AG20443 (cell line): ENCODE results near the gene ATXN10.
"Not testable (repeated sequence)": the region's sequence is repeated elsewhere in the genome, so short reads cannot be mapped to it uniquely, and the experiment has no call there.

Experiments used
- DNase-seq: peaks from one replicate; pipeline ENCODE4 v3.0.0; 2012; ENCODE audit warnings: low spot score, mixed read lengths

The ATXN10 gene

DNA sequence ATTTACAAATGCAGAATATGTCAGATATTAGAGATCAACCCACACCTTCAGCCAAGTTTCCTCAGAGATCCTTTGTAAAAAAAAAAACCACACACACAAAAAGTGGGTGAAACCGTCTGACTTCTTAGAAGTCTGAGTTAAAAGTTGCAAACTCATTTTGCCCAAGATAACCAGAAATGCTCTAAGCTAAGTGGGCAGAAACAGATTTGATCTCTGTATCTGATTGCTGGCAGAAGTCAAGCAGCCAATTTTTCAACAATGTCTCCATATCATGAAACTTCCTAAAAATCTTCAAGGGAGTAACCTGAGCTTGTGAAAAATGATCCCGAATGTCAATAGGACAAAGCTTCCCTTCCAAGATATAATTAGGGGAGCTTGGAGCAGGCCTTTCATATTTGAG, 28.6 kb upstream of the ATXN10 start:
- DNase-seq = no peak

DNA sequence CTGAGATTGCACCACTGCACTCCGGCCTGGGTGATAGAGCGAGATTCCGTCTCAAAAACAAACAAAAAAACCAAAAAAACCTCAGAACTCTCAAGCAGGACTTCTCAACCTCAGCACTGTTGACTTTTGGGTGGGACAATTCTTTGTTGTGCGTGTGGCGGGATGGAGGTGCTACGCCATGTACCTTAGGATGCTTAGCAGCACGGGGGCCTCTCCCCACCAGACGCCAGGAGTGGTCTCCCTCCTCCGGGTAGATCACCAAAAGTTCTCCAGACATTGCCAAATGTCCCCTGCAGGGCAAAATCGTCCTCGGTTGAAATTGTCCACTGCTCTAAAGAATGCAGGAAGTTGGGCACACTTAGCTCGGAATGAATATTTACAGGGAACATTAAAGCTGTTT, 26.9 kb upstream of the ATXN10 start:
- DNase-seq = no peak

DNA sequence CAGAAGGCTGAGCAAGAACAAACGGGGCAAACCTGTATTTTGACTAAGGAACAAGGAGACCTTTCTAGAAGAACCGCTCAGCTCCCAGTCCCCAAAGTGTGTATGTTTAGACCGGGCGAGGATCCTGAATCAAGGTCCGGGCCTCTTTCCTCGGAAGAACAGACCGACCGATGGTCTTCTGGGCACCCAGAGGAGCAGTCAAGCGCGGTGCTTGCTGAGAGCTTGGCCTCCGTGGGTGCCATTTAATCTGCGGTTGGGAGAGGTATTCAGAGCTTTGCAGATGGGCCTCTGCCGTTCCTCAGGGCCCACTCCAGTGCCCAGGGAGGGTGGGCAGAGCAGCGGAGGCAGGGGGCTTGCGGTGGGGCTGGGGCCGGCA, 26.5 kb upstream of the ATXN10 start:
- no peak for DNase-seq

DNA sequence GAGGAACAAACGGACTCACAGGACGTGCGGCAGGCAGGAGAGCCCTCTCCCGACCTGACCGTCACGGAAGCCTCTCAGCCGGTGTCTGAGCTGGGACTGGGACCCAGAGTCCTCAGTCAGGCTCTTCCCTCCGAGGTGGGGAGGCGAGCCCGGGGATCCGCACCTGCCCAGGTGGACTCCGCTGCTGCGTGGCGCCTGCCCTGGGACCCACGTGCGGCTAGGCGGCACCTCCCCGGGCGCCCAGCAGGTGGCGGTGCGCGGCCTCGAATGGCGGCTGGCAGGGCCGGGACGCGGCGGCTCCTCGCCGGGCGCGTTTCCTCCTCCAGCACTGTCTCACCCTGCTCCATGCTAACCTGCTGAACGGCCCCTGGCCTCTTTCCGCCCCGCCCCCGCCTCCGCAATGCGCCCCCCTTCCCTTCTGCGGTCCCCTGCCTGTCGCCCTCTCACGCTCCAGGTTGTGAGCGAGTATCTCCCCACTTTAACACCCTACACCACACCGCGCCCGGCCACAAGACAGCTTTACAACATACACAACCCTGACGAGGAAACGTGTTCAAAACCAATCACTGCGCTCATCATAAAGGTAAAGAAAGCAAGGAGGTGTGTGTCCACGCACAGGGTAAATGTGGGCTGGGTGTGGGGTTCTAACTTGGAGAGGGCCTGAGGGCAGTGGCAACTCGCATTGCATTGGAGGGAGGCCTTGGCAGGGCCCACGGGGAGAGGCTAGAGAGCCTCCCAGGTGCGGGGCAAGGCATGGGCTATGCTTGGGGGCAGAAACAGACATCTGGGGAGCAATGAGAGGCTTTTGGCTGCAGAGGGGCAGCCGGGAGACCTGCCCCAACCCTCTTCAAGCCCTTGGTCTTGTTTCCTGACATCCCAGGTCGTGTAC, 25.9 kb upstream of the ATXN10 start:
- peak; percentile 94 for DNase-seq

DNA sequence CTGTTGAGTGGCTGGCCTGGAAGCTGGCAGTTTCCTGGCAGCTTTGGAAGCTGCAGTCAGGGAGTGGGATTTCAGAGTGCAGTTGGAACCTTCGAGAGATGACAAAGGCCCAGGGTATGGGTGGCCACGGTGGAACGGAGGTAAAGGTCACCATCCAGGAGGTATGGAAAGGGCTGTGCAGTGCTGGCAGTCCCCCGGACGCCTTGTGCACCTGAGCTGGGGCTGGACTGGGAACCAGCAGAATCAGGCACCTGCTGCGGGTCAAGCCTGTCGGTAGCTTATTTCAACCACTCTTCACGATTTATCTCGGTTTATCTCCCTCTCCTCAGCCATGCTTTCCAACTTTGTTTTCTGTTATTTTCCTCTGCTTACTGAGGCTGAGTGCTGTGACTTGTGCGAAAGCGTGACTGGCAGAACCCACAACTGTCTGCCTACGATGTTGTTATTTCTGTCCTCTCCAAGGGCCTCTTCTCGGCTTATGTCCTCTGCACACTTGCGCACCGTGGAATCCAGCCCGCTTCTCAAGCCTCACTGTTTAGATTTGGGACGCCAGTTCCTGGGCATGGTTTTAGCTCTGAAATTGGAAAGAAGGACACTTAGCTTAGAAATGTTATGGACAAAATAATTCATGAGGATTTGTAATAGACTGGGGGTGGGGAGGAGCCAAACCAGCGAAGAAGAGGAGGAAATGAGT, 24.0 kb upstream of the ATXN10 start:
- no peak for DNase-seq

DNA sequence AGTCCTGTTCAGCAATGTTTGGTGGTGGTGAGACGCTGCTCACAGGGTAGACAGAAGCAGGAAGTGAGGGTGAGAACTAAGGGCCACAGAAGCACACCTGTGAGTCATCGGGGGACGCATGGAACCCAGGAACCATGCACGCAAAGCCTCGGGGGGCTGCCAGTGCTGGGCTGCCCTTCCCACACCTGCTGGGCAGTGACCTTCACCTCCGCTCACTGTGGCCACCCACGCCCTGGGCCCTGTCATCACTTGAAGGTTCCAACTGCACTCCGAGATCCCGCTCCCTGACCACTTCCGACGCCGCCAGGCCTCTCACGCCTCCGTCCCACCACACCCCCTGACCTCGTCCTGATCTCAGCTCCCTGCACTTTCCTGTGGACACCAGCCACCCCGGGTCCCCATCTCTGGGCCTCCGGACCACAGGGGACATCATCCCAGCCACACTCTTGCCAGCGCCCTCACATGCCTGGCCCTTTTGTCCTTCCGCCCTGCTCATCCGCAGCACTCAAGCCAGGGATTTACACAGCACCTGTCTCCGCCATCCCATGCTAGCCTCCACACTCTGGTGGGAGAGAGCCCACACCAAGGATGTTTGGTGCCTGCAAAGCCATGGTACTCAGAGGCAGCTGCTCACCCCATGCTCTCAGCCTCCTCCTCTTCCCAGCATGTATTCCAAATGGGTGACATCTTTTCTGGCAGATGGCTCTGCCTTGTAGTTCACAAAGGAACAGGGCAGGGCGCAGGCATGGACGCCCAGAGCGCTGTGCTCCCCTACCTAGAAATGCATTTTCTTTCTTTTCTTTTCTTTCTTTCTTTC, 23.1 kb upstream of the ATXN10 start:
- no peak for DNase-seq

DNA sequence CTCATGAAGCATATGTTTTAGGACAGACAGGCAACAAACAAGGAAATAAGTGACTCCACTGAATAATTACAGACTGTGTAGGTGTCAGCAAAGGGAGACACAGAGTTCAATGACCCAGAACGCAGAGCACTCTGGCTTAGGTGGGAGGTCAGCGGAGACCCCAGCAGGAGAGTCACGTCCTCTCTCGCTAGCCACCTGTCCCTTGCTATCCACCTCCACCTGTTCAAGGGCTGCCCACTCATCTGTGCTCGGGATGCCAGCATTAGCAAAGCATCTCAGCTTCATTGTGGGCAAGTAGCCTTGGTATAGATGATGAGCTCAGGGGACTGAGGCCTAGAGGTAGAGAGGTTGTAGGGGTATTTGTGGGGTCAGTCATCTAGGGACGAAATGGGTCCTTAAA, 21.8 kb upstream of the ATXN10 start:
- DNase-seq = no peak

DNA sequence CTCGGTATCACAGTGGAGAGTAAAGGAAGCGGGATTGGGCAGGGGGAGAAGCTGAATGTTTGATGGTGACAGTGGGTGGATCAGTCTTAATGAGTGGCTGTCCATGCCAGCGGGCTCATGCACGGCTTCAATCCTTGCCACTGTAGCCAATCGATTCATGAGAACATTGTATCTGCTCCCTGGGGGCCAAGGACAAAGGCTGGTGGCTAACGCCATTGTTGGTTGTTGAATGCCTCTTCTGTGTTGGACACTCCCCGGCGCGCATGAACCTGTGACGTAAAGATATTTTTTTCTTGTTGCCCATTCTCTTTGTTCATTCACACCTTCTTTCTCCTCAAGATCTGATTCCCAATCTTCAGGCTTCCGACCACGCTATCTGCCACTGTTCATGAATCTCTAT, 20.9 kb upstream of the ATXN10 start:
- no peak for DNase-seq

DNA sequence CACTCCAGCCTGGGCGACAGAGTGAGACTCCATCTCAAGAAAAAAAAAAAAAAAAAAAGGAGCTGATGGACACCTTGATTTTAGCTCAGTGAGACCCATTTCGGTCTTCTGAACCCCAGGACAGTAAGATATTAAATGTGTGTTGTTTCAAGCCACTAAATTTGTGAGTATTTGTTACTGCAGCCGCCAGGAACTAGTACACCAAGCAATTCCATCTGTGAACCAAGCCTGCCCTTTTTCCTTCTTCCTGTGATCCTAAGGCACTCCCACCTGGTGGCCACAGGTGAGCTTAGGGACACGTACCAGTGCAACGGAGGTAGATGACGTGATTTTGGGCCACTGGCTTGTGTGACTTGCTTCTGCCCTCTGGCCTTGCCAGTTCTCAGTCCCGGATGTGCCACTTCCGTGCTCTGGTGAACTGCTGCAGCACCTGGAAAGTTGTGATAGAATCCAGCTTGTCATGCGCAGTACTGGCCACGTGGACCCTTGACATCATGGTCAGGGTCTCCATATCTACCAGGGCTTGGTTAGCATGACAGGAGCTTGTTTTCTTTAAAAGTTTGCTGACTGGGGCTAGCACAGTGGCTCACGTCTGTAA, 19.6 kb upstream of the ATXN10 start:
- DNase-seq = no peak

DNA sequence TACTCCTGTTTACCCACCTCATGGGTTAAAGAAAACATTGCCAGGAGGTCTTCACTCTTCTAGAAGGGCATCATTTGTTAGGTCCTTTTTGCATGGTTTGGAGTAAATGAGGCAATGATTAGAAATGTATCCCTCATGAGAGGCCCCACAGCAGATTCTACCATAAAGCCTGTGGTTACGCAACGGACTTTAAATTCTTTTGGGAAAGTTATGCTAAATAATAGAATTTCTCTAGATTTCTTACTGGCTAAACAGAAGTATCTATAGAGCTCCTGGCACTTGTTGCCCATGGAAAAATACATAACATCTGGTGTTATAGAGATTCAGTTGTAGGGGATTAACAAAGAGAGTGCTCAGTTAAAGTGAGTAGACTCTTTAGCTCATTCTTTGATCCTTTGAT, 15.1 kb upstream of the ATXN10 start:
- no peak for DNase-seq

DNA sequence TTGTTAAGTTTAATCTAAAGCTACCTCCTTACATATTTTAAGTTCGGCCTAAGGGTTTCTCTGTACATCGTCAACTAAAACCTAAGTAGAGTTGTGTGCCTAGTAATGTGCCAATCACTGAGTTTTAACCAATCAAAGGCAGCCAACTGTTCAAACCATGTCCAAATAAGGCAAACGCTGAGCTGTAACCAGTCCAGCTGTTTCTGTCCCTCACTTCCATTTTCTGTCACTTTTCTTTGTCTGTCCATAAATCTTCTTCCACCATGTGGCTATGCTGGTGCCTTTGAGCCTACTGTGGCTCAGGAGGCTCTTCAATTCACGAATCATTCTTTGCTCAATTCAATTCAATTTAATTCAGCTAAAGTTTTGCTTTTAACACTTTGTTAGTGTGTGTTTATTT, 13.9 kb upstream of the ATXN10 start:
- DNase-seq = no peak

DNA sequence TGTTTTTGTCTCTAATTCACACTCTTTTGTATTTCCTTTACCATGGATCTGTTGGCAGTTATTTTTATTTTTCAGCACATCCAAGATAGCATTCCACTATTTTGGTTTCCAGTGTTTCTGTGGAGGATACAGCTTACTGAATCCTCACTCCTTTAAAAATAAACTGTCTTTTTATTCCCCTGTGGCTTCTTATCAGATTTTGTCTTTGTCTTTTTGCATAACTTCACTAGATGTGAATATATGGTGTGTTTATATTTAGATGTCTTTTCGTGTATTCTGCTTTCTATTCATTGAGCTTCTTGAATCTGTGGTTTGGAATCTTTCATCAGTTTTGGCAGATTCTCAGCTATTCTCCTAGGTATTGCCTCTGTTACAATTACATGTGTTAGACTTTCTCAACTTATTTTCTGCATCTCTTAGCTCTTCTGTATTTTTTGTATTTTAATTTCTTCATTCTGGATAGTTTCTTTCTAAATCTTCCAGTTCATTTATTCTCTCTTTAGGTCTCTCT, 7.4 kb upstream of the ATXN10 start:
- DNase-seq = no peak

DNA sequence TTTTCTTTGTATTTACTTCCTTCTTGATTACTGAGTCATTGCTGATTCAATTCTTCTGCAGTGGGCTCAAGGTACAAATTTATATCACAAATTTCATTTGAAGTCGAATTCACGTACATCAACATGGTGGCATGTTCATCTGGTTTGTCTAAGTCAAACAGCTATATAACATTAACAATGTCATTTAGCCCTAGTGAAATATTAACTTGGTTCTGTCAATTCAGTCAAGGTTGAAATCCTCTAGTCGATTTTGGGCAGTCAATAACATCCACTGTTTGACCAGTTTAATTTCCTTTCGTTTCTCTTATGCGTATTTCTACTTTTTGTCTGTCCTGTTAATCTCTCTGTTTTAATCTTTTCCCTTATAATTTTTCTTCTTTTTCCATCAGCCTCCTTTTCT, 4.1 kb upstream of the ATXN10 start:
- DNase-seq = no peak

DNA sequence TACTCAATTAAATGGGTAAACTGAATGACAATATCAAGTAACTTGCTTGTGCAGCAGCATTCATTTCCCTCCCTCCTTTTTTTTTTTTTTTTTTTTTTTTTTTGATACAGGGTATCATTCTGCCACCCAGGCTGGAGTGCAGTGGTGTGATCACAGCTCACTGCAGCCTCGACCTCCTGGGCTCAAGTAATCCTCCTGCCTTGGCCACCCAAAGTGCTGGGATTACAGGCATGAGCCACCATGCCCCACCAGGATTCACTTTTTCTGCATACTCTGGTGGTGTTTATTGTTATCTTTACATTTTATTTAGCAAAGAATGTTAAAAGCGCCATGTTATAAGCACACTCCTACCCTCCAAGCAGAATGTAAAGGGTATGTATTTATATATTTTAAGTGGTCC, 1.3 kb upstream of the ATXN10 start:
- not testable (repeated sequence) for DNase-seq

DNA sequence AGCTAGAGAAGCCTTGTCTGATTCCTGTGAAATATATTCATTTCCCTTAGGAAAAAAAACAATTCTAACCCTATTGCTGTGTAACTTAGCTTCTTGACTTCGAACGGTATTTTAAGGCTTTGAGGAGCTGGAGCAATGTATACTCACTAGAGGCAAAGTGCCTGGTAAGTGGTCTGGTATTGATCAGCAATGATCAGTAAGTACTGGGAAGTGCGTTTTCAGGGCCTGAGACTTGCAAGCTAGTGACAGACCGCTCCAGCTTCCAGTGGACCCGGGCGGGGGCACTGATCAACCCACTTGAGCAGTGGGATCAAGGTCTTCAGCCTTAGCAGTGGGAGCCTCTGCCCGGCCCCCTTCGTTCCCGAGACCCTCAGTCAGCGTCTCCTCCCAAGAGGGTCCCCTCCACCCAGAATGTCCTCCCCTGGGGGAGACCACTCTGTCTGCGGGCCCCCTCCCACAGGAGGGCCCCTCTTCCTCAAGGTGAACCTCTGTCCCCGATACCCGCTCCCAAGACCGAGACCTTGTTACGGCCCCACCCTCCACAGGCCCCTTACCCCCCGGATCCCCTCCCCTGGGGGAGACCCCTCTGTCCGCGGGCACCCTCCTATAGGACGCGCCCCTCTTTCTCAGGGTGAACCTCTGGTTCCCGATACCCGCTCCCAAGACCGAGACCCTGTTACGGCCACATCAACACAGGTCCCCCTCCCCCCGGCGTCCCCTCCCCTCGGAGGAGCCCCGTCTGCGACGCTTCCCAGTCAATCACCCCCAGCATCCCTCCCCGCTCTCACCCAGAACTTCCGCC, 452 bp upstream of the ATXN10 start:
- DNase-seq = no peak

DNA sequence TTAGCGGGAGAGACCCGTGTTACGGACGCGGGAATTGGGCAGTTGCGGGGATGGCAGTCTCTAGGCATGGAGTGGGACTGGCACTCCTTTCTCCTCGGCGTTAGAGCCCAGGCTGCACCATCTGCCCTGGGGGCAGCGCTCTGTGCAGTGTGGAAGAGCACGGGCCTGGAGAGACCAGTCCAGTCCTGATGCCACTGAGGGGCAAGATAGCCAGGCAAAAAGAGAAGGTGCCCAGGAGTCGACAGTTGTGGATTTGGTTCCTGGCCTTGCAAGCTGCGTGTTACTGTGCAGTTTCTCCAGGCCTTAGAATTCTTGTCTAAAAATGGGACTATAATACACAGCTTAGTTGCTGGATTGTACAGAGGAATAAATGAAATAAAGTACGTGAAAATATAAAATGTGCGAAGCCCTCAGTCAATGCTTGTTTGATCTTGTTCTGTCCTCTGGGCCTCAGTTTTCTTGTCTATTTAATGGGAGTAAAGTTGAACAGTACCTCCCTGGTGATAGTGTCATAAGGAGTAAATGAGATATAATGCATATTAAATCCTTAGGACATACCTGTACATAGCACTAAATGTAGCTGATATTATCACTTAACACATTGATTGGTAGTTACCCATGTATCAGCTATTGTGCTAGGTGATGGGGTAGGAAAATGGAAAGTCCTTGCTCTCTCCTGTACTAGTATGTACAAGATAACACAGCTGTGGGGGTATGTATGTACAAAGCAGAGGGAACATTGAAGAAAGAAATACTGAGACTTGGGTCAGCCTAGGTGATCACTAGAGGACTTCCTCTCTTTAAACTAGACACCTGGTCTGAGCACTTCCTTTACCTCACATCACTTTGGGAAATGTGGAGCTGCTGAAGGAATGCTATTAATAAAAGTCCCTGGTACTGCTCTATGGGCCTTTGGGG, 1.2 kb downstream of the ATXN10 start:
- no peak for DNase-seq

DNA sequence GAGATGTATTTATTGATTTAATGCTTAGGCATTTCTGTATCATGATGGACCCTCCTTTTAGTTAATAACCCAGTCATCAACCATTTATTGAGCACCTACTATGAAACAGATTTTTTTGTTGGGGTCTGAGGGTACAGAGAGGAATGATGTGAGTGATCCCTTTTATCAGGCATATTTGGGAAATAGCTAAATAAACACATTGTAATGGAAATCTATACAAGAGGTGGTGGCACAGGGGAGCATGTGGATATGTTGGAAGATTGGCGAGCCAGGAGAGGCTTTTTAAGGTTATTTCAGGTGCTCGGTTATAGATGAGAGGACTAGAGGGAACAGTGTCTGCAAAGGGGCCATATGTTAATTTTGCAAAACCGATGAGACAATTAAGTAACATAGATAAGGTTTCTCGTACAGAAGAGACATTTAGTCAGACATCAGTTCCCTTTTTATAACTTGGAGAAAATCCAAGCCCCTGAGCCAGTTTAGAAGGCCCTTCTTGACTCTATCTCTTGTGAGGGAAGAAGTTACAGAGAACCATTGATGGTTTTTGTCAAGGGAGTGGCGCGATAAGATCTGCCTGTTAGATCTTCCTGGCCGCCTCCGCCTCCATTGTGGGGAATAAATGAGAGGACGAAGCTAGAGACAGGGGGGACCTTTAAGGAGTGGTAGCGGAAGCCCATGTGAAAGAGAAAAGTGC, 2.0 kb downstream of the ATXN10 start:
- no peak for DNase-seq

DNA sequence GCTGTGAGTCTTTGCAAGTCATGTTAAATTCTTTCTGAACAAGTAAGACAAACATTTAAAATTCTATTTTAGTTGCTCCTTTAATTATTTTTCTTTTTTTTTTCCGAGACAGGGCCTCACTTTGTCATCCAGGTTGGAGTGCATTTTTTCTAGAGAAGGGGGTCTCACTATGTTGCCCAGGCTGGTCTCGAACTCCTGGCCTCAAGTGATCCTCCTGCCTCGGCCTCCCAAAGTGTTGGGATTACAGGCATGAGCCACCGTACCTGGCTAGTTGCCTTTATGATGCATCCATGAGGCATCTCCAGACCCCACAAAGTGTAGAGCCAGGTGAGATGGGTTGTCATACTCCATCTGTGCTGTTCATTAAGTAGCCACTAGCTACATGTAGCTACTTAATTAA, 4.4 kb downstream of the ATXN10 start:
- no peak for DNase-seq

DNA sequence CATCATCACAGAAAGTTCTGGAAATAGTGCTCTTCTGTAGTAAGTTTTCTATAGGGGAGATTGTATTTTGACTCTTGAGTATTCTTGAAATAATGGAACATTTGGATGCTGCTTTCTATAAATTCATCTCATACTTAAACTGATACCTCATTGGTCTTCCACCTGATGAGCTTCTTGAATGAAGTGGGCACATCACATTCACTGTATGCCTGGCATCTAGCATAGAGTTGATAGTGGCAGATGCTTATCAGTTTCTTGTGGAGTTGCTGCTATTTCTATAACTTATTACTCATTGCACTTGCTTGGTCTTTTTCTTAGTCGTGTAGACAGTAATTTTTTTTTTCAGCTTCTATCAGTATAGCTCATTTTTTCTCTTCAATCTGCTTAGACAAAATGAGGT, 5.4 kb downstream of the ATXN10 start:
- no peak for DNase-seq
